Liver (tissue), 9 donors: ENCODE data around the gene PODNL1. TPM values are rescaled to one million over a fixed set of nuclear protein-coding genes. Genes with fewer than 3 reads are reported as not detected.

Experiments used
- DNase-seq: peaks from one replicate; pipeline ENCODE4 v3.0.0-alpha.2; 2017; ENCODE audit warnings: low spot score
- H3K27ac ChIP-seq, 2 donors: one replicate each; pipeline ENCODE4 v1.7.0; 2013; ENCODE audit warnings: inconsistent platforms in 2 of 2, low read length in 2 of 2, control low read depth in 1 of 2, low read depth in 1 of 2, mild to moderate bottlenecking in 1 of 2
- H3K27me3 ChIP-seq, 4 donors: one replicate each; pipeline versions ENCODE4 v1.6.1 to v1.7.0; 2013; ENCODE audit warnings: low read length in 3 of 4, inconsistent platforms in 1 of 4, mild to moderate bottlenecking in 1 of 4, moderate library complexity in 1 of 4; ENCODE audit not compliant: control insufficient read depth in 4 of 4, insufficient read depth in 4 of 4
- H3K36me3 ChIP-seq, 4 donors: one replicate each; pipeline versions ENCODE4 v1.6.1 to v1.7.0; 2013; ENCODE audit warnings: low read length in 3 of 4, mild to moderate bottlenecking in 3 of 4, low read depth in 1 of 4, moderate library complexity in 1 of 4; ENCODE audit not compliant: control insufficient read depth in 4 of 4, insufficient read depth in 3 of 4
- H3K4me1 ChIP-seq, 4 donors: one replicate each; pipeline versions ENCODE4 v1.6.1 to v1.7.0; 2013; ENCODE audit warnings: low read length in 3 of 4, mild to moderate bottlenecking in 3 of 4, moderate library complexity in 1 of 4; ENCODE audit not compliant: control insufficient read depth in 4 of 4, insufficient read depth in 4 of 4
- H3K4me3 ChIP-seq, 3 donors: one replicate each; pipeline versions ENCODE4 v1.6.1 to v1.7.0; 2013; ENCODE audit warnings: low read length in 3 of 3, control low read depth in 1 of 3, low read depth in 1 of 3, mild to moderate bottlenecking in 1 of 3
- H3K9ac ChIP-seq, 2 donors: one replicate each; pipeline ENCODE4 v1.7.0; 2013; ENCODE audit warnings: low read length in 2 of 2, mild to moderate bottlenecking in 2 of 2, moderate library complexity in 2 of 2, control low read depth in 1 of 2, low read depth in 1 of 2
- H3K9me3 ChIP-seq, 4 donors: one replicate each; pipeline versions ENCODE4 v1.6.1 to v1.7.0; 2013; ENCODE audit warnings: low read length in 3 of 4; ENCODE audit not compliant: control insufficient read depth in 4 of 4
- CTCF ChIP-seq: fragments of 150-350 bp; IDR thresholded peaks from 2 replicates; pipeline ENCODE4 v1.5.1; 2017; ENCODE audit warnings: improper control_type of control experiment, low read depth, low read length; ENCODE audit not compliant: missing input control
- EGR1 ChIP-seq, 2 donors: IDR thresholded peaks; 2 replicates each; pipeline ENCODE4 v1.6.1; 2016 to 2018; ENCODE audit warnings: antibody characterized with exemption in 2 of 2, low read depth in 2 of 2
- FOXA1 ChIP-seq: IDR thresholded peaks from 2 replicates; pipeline ENCODE4 v1.6.1; 2016; ENCODE audit warnings: antibody characterized with exemption
- FOXA2 ChIP-seq: IDR thresholded peaks from 2 replicates; pipeline ENCODE4 v1.6.1; 2016; ENCODE audit warnings: antibody characterized with exemption
- GABPA ChIP-seq, 2 donors: IDR thresholded peaks in 1 of 2; conservative IDR thresholded peaks in 1 of 2; 2 replicates each; pipeline ENCODE4 v1.6.1; 2016; ENCODE audit warnings: antibody characterized with exemption in 2 of 2, mild to moderate bottlenecking in 1 of 2, moderate library complexity in 1 of 2
- HNF4A ChIP-seq, 2 donors: conservative IDR thresholded peaks; 2 replicates each; pipeline ENCODE4 v1.6.1; 2016; ENCODE audit warnings: antibody characterized with exemption in 2 of 2, mild to moderate bottlenecking in 2 of 2
- HNF4G ChIP-seq: IDR thresholded peaks from 2 replicates; pipeline ENCODE4 v1.6.1; 2016; ENCODE audit warnings: antibody characterized with exemption
- JUND ChIP-seq, 2 donors: IDR thresholded peaks; 2 replicates each; pipeline ENCODE4 v1.6.1; 2016; ENCODE audit warnings: antibody characterized with exemption in 2 of 2
- MAX ChIP-seq: IDR thresholded peaks from 2 replicates; pipeline ENCODE4 v1.6.1; 2016; ENCODE audit warnings: antibody characterized with exemption
- NR2F2 ChIP-seq: IDR thresholded peaks from 2 replicates; pipeline ENCODE4 v1.6.1; 2016; ENCODE audit warnings: antibody characterized with exemption
- RAD21 ChIP-seq, 2 donors: IDR thresholded peaks; 2 replicates each; pipeline ENCODE4 v1.6.1; 2016; ENCODE audit warnings: antibody characterized with exemption in 2 of 2, mild to moderate bottlenecking in 2 of 2
- RXRA ChIP-seq, 2 donors: IDR thresholded peaks; 2 replicates each; pipeline ENCODE4 v1.6.1; 2017 to 2018; ENCODE audit warnings: antibody characterized with exemption in 2 of 2, mild to moderate bottlenecking in 1 of 2
- SP1 ChIP-seq: IDR thresholded peaks from 2 replicates; pipeline ENCODE4 v1.6.1; 2018; ENCODE audit warnings: antibody characterized with exemption, mild to moderate bottlenecking
- TAF1 ChIP-seq: conservative IDR thresholded peaks from 2 replicates; pipeline ENCODE4 v1.6.1; 2016; ENCODE audit warnings: antibody characterized with exemption, mild to moderate bottlenecking
- YY1 ChIP-seq: IDR thresholded peaks from 2 replicates; pipeline ENCODE4 v1.6.1; 2016; ENCODE audit warnings: antibody characterized with exemption, mild to moderate bottlenecking
- ZBTB33 ChIP-seq: IDR thresholded peaks from 2 replicates; pipeline ENCODE4 v1.6.1; 2016; ENCODE audit warnings: antibody characterized with exemption
- WGBS: extraction: QIAGEN DNeasy Blood & Tissue Kit; methylation state at CpG from one replicate; pipeline ENCODE4 v1.1.7; 2013; 5-methylcytosine and 5-hydroxymethylcytosine counted together
- polyA plus RNA-seq, 2 donors: library from polyadenylated mRNA; stranded (reverse) in 1 of 2; unstranded in 1 of 2; fragments of 200-250 nt in 1 of 2; fragments of >200 nt in 1 of 2; fragmentation: Nextera tagmentation in 1 of 2; extraction: Ambion mirVana in 1 of 2; gene quantifications; one replicate each; pipeline versions ENCODE4 v1.2.1 to v1.2.3, GENCODE V29; 2013 to 2015
- total RNA-seq, 2 donors: library from RNA; depleted of rRNA; stranded (reverse); fragments of >200 nt; gene quantifications; one replicate each; pipeline ENCODE4 v1.2.3, GENCODE V29; 2014
- TF ChIP-seq, protein P1 (sequence below): IDR thresholded peaks from 2 replicates; pipeline ENCODE4 v1.6.1; 2016; ENCODE audit warnings: antibody characterized with exemption, mild to moderate bottlenecking
- TF ChIP-seq, protein P2 (sequence below): IDR thresholded peaks from 2 replicates; pipeline ENCODE4 v1.6.1; 2016; ENCODE audit warnings: antibody characterized with exemption
- donor health status: healthy.
- donor health status: healthy.
- donor health status: healthy.
- donor health status: healthy.
- donor health status: healthy.

PODNL1 gene
- total and polyA plus RNA-seq, 4 donors, result 0.30 TPM; not detected in 3

- H3K27me3 ChIP-seq, result no peaks in the 10 kb centered on the region
- no peak for DNase-seq
- whole genome bisulfite sequencing, result 97% methylated on average over 2 of the region's 2 CpGs
- H3K9ac ChIP-seq, result no peak overlapping the region
- H3K27ac ChIP-seq, result no peak overlapping the region
- H3K4me3 ChIP-seq, result no peak overlapping the region
- TF ChIP-seq YY1 (no peak), MAX (no peak), SP1 (no peak), CTCF (no peak), NR2F2 (no peak), RAD21 (IDR thresholded peaks at IDR 0.05) (no peak), FOXA1 (no peak), FOXA2 (no peak), EGR1 (IDR thresholded peaks at IDR 0.05; ENCODE audit: low read depth in 2 of 2) (no peak), ZBTB33 (no peak), GABPA (IDR thresholded peaks at IDR 0.05 in 1 of 2, conservative IDR thresholded peaks at IDR 0.05 in 1 of 2) (no peak), RXRA (IDR thresholded peaks at IDR 0.05) (no peak), HNF4G (no peak), JUND (IDR thresholded peaks at IDR 0.05) (no peak), HNF4A (conservative IDR thresholded peaks at IDR 0.05) (no peak), TAF1 (no peak)
- TF ChIP-seq, protein P1, sequence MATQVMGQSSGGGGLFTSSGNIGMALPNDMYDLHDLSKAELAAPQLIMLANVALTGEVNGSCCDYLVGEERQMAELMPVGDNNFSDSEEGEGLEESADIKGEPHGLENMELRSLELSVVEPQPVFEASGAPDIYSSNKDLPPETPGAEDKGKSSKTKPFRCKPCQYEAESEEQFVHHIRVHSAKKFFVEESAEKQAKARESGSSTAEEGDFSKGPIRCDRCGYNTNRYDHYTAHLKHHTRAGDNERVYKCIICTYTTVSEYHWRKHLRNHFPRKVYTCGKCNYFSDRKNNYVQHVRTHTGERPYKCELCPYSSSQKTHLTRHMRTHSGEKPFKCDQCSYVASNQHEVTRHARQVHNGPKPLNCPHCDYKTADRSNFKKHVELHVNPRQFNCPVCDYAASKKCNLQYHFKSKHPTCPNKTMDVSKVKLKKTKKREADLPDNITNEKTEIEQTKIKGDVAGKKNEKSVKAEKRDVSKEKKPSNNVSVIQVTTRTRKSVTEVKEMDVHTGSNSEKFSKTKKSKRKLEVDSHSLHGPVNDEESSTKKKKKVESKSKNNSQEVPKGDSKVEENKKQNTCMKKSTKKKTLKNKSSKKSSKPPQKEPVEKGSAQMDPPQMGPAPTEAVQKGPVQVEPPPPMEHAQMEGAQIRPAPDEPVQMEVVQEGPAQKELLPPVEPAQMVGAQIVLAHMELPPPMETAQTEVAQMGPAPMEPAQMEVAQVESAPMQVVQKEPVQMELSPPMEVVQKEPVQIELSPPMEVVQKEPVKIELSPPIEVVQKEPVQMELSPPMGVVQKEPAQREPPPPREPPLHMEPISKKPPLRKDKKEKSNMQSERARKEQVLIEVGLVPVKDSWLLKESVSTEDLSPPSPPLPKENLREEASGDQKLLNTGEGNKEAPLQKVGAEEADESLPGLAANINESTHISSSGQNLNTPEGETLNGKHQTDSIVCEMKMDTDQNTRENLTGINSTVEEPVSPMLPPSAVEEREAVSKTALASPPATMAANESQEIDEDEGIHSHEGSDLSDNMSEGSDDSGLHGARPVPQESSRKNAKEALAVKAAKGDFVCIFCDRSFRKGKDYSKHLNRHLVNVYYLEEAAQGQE, result no peak
- TF ChIP-seq, protein P2, sequence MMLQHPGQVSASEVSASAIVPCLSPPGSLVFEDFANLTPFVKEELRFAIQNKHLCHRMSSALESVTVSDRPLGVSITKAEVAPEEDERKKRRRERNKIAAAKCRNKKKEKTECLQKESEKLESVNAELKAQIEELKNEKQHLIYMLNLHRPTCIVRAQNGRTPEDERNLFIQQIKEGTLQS, result no peak
- H3K4me1 ChIP-seq, result peaks cover 0 to 7% (median 2%) of the 10 kb centered on the region in 4 donors
- H3K36me3 ChIP-seq, result no peaks in the 10 kb centered on the region
- H3K9me3 ChIP-seq, result no peaks in the 10 kb centered on the region
These were observed 42.0 kb downstream of the PODNL1 start for GRCh38 chr19:13896227-13896626.
